ENCODE data around the gene SSNA1. TPM values are rescaled to one million over a fixed set of nuclear protein-coding genes. Genes with fewer than 3 reads are reported as not detected.
A peak's percentile ranks its signal among the peaks of the same experiment; 100 is the strongest.
"Not testable (repeated sequence)": the region's sequence is repeated elsewhere in the genome, so short reads cannot be mapped to it uniquely, and the experiment has no call there.

The SSNA1 gene
- polyA plus RNA-seq, 4 donors, result 35.6 to 63.6 (median 43.0) TPM

DNA sequence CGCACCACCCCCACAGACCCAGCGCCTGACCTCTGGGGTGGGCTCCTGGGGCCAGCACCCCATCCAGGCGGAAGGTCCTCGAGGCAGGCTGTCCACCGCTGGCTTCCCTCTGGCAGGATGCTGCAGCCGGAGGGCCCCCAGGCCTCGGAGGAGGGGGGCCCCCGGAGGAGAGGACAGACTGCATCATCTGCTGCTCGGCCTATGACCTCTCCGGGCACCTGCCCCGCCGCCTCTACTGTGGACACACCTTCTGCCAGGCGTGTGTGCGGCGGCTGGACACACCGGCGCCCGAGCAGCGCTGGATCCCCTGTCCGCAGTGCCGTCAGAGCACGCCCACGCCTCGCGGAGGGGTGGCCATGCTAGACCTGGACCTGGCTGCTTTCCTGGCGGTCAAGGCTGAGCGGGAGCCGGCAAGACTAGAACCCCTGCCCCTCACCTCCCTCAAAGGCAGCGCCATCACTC lies 40.1 kb downstream of the SSNA1 start:
- no peak for DNase-seq (ENCODE audit: low read depth in 4 of 4, low spot score in 3 of 4)

DNA sequence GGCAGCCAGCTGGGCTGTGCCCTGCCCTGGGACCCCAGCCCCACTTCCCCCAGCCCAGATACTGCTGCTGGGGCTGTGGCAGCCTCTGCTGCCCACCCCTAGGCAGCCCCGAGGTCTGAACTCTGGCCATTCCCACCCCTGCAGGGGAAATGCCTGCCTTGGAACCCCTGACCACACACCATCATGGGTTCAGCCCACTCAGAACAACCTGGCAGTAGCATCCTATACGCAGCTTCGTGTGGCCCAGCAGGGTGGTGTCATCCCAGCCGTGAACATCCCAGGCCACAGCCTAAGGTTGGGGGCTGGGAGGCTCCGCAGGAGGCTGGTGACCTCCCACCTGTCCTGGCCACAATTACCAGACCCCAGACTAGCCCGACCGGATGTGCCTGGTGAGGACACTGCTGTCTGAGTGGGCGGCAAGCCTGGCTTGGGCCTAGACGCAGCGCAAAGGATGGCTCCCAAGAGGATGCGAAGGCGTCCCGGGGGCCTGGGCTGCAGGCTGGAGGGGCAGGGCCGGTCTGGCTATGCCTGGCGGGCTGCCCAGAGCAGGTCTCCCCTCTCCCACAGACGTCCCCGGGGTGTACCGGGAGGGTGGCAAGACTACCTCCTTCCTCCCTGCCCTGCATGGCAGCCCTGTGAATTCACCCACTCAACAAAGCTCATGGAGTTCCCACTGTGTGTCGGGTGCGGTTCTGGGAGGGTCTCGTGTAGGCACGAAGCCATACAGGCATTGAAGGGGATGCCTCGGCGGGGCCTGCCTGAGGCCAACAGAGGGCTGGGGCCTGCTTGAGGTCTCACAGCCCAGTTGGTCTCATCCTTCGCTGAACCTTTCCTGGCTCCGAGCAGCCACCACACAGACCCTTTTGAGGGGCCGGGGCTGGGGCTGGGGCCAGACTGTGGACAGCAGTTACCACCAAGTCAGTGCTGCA lies 40.8 kb downstream of the SSNA1 start:
- DNase-seq (ENCODE audit: low read depth in 4 of 4, low spot score in 3 of 4), result no peak

DNA sequence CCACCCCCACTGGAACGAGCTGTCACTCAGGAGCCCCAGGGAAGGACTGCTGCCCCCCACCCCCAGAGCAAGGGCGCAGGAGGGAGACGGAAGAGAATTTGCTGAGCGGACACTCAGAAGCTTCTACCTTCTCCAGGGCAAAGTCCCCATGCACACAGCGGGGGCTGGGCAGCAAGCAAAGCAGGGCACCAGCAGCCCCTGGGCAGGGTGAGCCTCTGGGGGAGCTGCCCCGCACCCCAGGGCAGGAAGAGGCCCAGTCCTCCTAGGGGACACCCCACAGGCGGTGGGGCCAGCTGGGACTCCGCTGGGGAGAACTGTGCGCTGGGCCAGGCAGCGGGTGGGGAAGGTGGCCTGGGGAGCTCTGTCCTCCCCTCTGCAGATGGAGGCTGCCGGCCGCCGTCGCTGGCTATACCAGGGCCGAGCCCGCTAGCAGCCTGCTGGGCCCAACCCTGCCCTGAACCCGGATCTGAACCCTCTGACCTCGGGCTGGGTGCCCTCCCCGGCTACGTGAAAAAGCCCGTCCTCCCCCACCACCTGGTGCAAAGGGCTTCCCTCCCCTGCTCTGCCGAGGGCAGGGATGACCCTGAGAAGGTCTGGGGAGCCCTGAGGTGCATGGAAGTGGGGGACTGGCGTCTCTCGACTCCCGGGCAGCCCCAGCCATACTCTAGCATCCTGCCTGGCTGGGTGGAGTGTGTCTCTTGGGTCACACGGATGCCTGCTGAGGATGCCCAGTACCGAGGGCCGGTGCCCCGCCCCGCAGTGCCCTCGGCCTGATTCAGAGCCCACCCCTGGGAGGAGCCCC lies 41.6 kb downstream of the SSNA1 start:
- DNase-seq (ENCODE audit: low read depth in 4 of 4, low spot score in 3 of 4), result no peak

DNA sequence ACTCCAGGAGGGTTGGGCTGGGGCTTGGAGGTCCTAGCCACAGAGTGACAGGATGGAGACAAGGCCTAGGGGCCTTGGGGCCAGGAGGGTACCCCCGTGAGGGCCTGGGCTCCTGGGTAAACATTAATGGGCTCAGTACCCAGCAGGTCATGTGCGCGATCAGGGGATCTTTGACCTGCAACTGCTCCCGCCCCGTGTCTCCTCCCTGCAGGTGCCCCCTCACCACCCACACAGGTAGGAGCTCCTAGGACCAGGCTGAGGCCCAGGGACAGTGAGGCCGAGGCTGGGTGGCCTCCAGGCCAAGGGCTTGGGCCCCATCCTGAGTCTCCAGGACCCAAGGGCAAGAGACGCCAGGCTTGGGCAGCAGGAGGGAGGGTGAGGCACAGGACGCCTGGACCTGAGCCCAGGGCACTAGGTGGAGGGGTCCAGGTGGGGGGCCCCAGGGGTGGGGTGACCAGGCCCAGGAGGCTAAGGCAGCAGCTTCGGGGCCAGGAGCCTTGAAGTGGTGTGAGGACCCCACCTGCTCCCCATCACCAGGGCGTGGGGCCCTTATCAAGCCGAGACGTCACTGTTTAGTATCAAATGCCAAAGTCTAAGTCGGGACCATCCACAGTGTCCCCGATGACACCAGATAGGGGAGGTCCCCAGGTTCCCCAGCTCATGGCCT lies 42.4 kb downstream of the SSNA1 start, which contains the start of gene SLC34A3:
Gene SLC34A3, plus strand, starts transcription at position 197 of the 667 bp plus-strand sequence. CDS start 802 bp downstream, outside the sequence.
- DNase-seq (ENCODE audit: low read depth in 4 of 4, low spot score in 3 of 4), result no peak

DNA sequence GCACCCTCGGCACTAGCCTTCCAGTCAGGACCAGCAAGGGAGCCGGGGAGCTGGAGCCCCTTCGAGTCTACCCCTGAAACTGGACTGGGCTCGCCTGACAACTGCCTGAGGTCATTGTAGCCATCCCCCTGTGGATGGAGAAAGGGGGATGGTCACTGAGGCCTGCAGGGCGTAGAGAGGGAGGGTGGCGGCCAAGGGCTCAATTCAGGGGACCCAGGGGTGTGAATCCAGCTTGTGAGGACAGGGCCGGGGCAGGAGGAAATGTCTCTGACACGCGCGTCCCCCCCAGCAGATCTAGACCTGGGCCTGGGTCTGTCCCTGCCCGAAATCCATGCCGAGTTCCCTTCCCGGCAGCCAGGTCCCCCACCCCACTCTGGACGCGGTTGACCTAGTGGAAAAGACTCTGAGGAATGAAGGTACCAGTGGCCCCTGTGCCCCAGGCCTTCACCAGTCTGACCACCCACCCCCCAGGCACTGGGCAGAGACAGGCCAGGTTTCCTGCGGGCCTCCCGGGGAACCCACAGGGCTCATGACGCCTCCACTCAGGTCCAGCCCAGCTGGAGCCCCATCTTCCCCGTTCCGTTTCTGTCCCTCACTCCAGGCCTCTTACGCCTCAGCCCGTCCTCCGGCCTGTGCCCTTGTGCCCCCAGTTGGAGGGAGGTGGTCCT lies 43.0 kb downstream of the SSNA1 start:
- DNase-seq (ENCODE audit: low read depth in 4 of 4, low spot score in 3 of 4), result no peak

DNA sequence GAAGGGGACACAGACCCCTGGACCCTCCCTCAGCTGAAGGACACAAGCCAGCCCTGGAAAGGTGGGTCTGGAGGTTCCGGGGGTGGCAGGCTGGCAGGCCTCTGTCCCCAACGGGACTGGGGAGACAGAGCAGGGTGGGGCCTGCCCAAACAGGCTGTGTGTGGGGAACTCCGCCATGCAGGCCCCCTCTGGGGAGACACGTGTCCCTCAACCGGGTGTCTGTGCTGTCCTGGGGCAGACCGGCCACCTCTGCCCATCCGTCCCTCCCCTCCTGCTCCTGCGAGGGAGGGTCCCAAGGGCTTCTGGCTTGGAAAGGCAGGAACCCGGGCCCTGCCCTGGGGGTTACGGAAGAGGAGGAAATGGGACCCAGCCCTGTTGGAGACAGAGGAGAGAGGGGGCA lies 43.6 kb downstream of the SSNA1 start:
- no peak for DNase-seq (ENCODE audit: low read depth in 4 of 4, low spot score in 3 of 4)

DNA sequence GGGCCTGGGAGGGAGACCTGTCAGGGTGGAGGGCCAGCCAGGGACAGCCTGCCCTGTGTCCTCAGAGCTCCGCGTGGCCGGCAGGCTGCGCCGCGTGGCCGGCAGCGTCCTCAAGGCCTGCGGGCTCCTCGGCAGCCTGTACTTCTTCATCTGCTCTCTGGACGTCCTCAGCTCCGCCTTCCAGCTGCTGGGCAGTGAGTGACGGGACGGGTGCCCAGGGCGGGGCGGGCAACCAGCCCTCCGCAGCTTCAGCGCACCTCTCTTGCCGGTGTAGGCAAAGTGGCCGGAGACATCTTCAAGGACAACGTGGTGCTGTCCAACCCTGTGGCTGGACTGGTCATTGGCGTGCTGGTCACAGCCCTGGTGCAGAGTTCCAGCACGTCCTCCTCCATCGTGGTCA lies 44.0 kb downstream of the SSNA1 start:
- no peak for DNase-seq (ENCODE audit: low read depth in 4 of 4, low spot score in 3 of 4)

DNA sequence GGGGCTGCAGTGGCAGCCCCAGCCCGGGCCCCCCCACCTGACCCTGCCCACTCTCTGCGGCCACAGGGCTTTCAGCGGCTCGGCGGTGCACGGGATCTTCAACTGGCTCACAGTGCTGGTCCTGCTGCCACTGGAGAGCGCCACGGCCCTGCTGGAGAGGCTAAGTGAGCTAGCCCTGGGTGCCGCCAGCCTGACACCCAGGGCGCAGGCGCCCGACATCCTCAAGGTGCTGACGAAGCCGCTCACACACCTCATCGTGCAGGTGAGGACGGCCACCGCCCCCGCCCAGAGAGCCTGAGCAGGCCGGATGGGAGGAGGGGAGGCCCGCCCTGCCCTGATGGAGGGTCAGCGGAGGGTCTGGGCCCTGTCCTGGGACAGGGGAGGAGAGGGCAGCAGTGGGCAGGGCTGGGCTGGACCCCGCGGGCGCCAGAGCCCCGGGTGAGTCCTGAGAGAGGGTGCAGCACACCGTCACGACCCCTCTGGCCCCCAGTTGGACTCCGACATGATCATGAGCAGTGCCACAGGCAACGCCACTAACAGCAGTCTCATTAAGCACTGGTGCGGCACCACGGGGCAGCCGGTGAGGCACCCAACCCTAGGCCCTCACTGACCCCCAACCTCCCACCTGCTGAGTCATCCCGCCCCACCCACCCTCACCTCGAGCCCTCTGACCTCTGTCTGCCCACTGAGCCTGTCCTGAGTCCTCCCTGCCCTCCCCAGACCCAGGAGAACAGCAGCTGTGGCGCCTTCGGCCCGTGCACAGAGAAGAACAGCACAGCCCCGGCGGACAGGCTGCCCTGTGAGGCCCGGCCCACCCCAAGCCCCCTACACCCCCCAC lies 44.9 kb downstream of the SSNA1 start:
- DNase-seq (ENCODE audit: low read depth in 4 of 4, low spot score in 3 of 4), result no peak

DNA sequence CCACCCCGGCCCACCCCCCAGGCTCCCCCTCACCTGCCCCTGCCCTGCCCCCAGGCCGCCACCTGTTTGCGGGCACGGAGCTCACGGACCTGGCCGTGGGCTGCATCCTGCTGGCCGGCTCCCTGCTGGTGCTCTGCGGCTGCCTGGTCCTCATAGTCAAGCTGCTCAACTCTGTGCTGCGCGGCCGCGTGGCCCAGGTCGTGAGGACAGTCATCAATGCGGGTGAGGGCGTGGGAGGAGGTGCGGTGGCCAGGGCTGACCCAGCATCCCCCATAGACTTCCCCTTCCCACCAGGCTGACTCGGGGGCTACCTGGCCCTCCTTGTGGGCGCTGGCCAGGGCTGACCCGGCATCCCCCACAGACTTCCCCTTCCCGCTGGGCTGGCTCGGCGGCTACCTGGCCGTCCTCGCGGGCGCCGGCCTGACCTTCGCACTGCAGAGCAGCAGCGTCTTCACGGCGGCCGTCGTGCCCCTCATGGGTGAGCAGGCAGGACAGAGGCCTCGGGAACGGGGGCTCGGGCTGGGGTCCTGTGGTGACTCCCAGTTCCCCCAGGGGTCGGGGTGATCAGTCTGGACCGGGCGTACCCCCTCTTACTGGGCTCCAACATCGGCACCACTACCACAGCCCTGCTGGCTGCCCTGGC lies 45.7 kb downstream of the SSNA1 start:
- DNase-seq (ENCODE audit: low read depth in 4 of 4, low spot score in 3 of 4), result no peak

DNA sequence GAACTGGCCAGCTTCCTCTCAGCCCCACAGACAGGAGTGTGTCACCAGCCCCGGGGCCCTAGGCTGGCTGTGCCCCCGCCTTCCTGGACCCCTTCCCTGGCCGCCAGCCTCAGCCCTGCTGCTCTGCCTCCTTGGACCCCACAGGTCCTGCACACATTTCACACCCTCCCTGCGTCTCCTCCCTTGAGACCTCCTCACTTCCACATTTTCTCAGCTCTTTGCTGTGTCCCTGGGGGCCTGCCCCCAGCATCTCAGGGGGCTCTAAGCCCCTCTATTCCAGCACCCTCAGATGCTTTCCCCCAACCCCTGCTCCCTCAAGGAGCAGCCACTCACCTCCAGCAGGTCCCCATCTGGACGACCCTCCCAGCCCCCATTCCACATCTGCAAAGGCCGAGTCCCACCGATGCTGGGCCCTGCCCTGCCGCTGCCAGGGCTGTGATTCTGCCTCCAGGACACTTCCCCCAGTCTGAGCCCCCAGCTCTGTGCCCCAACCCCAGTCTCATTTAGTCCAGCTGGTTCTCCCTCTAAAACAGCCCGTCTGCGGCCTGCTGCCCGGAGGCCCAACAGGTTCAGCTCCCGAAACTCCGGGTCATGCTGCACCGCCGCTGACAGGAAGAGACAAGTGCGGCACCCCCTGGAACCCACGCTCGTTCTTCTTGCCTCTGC lies 46.4 kb downstream of the SSNA1 start:
- DNase-seq (ENCODE audit: low read depth in 4 of 4, low spot score in 3 of 4), result no peak

DNA sequence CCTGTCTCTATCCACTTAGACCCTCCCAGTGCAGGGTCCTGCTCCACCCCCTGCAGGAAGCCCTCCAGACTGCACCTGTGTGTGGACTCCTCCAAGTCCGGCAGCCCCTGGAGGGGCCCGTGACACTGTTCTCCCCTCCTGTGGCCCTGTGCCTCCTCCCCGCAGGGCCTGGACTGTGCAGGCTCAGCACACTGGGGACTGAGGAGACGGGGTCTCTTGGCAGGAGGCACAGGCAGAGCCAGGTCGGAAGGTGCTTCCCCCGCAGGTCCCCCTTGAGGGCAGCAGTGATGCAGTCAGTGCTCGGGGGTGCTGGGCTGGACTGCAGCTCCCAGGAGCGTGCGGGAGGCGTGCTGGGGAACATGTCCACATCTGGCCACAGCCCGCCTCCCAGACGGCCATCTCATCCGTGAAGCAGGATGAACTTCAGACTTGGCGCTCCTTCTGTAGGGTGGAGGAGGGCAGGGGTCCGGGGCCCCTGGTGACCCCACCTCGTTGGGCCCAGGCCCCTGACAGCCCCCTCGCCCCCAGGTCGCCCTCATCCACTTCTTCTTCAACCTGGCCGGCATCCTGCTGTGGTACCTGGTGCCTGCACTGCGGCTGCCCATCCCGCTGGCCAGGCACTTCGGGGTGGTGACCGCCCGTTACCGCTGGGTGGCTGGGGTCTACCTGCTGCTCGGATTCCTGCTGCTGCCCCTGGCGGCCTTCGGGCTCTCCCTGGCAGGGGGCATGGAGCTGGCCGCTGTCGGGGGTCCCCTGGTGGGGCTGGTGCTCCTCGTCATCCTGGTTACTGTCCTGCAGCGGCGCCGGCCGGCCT lies 47.2 kb downstream of the SSNA1 start:
- DNase-seq (ENCODE audit: low read depth in 4 of 4, low spot score in 3 of 4), result no peak

DNA sequence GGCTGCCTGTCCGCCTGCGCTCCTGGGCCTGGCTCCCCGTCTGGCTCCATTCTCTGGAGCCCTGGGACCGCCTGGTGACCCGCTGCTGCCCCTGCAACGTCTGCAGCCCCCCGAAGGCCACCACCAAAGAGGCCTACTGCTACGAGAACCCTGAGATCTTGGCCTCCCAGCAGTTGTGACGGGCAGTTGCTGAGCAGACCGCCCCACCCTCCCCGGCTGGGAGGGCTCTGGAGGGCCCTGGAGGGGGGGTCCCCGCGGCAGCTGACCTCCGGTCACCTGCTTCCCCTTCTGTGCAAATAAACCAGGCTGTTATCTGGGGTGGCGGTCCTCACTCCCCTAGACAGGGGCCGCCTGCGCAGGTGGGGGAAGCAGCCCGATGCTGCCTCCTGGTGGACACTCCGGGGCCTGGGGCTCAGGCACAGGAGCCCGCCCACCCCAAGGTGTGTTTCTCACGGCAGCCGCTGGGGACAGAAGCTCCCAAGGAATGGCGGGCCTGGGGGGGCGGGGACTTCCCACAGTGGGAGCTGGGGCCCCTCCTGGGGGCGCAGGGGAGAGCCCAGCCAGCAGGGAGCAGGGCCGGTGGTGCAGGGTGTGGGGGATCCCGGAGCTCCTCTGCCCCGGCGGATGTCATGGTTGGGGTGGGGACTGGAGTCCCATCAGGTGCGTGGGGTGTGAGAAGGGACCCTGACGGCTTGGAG lies 47.9 kb downstream of the SSNA1 start:
- peak; percentile 47 to 68 (median 58) for DNase-seq (ENCODE audit: low read depth in 4 of 4, low spot score in 3 of 4)

DNA sequence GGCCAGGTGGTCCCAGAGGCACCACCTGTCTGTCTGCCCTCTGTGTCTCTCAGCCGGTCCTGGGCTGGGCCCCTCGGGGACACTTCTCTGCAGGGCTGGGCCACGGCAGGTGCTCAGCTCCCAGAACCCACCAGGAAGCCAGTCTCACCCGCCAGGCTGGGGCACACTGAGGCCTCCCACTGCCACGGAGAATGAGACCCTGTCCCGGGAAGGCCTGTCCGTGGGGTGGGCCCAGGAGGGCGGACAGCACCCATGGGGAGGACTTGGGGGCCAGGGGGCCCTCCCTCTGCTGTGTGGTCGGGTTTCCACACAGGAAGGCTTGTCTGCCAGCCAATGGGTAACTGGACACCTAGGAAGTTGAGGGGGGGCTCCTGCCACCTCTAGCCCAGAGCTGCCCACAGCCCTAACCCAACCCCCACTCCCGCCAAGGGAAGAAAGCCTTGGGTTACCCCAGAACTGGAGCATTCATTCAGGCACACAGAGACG lies 48.5 kb downstream of the SSNA1 start:
- DNase-seq (ENCODE audit: low read depth in 4 of 4, low spot score in 3 of 4), result no peak

DNA sequence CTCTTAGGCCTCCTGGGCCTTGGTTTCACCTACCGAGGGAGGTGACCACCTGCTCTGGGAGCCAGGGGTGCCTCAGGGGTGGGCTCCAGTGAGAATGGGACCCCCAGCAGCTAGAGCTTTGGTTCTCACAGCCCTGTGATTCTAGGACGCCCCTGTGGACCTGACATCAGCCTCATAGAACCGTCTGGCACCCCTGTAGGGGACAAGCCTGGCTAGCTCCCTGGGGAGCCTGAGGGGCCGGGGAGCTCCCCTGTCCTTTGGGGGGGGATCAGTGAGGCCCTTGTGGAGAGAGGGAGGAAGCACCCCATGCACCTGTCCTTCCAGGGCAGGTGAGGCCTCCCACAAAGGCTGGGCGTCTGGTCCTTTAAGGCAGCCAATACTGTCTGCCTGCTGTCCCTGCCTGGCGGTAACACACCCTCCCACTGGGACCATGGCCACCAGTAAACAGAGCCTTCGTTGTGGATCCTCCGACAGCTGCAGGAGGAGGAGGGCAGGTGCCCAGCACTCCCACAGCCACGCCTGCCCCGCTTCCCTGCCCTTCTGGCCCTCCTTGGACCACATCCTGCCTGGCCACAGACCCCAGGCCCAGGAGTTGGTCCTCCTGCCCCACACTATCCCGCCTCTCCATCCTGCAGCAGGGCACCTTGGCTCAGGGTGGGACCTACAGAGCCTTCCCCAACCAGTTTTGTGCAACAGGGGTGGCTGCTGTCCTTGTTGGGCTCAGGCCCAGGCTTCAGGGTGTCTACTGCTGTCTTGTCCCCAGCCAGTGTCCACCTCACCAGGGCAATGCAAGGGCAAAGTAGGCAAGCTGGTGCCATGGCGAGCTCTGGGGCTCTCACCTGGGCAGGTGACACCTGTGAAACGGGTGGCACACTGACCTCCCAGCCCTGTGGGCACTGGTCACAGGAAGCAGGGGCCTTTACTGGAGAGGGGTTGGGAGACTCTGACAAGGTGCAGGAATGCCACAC lies 49.6 kb downstream of the SSNA1 start:
- no peak for DNase-seq (ENCODE audit: low read depth in 4 of 4, low spot score in 3 of 4)

DNA sequence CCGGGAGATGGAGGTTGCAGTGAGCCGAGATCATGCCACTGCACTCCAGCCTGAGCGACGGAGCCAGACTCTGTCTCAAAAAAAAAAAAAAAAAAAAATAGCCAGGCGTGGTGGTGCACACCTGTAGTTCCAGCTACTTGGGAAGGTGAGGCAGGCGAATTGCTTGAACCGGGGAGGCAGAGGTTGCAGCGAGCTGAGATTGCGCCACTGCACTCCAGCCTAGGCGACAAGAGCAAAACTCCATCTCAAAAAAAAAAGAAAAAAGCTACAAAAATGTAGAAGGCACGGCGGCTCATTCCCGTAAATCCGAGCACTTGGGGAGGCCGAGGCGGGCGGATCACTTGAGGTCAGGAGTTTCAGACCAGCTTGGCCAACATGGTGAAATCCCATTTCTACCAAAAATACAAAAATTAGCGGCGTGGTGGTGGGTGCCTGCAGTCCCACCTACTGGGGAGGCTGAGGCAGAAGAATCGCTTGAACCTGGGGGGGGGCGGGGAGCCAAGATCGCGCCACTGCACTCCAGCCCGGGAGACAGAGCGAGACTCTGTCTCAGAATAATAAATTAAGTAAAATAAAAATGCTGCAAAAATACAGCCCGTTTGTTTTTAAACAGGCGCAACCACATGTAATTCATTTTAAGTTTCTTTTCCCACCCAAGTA lies 51.2 kb downstream of the SSNA1 start:
- DNase-seq (ENCODE audit: low read depth in 4 of 4, low spot score in 3 of 4), result not testable (repeated sequence)

All from left renal pelvis (tissue), 4 donors.